HEK293 (cell line): ENCODE data around the gene SMURF2.

ENCODE experiments used
- BCL6B ChIP-seq: fragments of 450-650 bp; formaldehyde crosslinking; IDR thresholded peaks from 2 replicates; pipeline ENCODE4 v1.5.1; 2017; ENCODE audit warnings: missing biosample characterization, missing genetic modification characterization
- IKZF3 ChIP-seq: fragments of 450-650 bp; IDR thresholded peaks from 2 replicates; pipeline ENCODE4 v1.5.0; 2018; ENCODE audit warnings: missing biosample characterization, mild to moderate bottlenecking, missing genetic modification characterization, moderate library complexity
- KLF9 ChIP-seq: fragments of 450-650 bp; formaldehyde crosslinking; IDR thresholded peaks from 2 replicates; pipeline ENCODE4 v1.5.1; 2016; ENCODE audit warnings: missing biosample characterization, missing genetic modification characterization, low read depth
- ZNF266 ChIP-seq: fragments of 450-650 bp; formaldehyde crosslinking; IDR thresholded peaks from 2 replicates; pipeline ENCODE4 v1.5.1; 2016; ENCODE audit warnings: missing biosample characterization, missing genetic modification characterization, low read depth
- ZNF280D ChIP-seq: fragments of 450-650 bp; formaldehyde crosslinking; IDR thresholded peaks from 2 replicates; pipeline ENCODE4 v1.5.1; 2016; ENCODE audit warnings: missing biosample characterization, missing genetic modification characterization
- ZNF394 ChIP-seq: fragments of 450-650 bp; formaldehyde crosslinking; IDR thresholded peaks from 2 replicates; pipeline ENCODE4 v1.5.1; 2016; ENCODE audit warnings: missing biosample characterization, missing genetic modification characterization, mild to moderate bottlenecking, moderate library complexity, borderline replicate concordance
- ZNF513 ChIP-seq: fragments of 450-650 bp; IDR thresholded peaks from 2 replicates; pipeline ENCODE4 v1.5.1; 2018; ENCODE audit warnings: missing biosample characterization, missing genetic modification characterization
- ZNF830 ChIP-seq: fragments of 450-650 bp; IDR thresholded peaks from 2 replicates; pipeline ENCODE4 v1.5.0; 2018; ENCODE audit warnings: missing biosample characterization, missing genetic modification characterization, low read depth, mild to moderate bottlenecking, moderate library complexity
- TF ChIP-seq, protein P1 (sequence below): fragments of 450-650 bp; formaldehyde crosslinking; IDR thresholded peaks from 2 replicates; pipeline ENCODE4 v1.5.1; 2016; ENCODE audit warnings: missing biosample characterization, missing genetic modification characterization
- TF ChIP-seq, protein P2 (sequence below): fragments of 450-650 bp; IDR thresholded peaks from 2 replicates; pipeline ENCODE4 v1.5.1; 2018; ENCODE audit warnings: missing biosample characterization, mild to moderate bottlenecking, missing genetic modification characterization
- TF ChIP-seq, protein P3 (sequence below): fragments of 450-650 bp; formaldehyde crosslinking; IDR thresholded peaks from 2 replicates; pipeline ENCODE4 v1.5.1; 2016; ENCODE audit warnings: missing biosample characterization, missing genetic modification characterization, borderline replicate concordance
- TF ChIP-seq, protein P4 (sequence below): fragments of 450-650 bp; formaldehyde crosslinking; IDR thresholded peaks from 2 replicates; pipeline ENCODE4 v1.5.1; 2016; ENCODE audit warnings: missing biosample characterization, missing genetic modification characterization

GRCh38 chr17:64608571-64608981 lies 53.5 kb downstream of the SMURF2 start:
- TF ChIP-seq, protein P1, sequence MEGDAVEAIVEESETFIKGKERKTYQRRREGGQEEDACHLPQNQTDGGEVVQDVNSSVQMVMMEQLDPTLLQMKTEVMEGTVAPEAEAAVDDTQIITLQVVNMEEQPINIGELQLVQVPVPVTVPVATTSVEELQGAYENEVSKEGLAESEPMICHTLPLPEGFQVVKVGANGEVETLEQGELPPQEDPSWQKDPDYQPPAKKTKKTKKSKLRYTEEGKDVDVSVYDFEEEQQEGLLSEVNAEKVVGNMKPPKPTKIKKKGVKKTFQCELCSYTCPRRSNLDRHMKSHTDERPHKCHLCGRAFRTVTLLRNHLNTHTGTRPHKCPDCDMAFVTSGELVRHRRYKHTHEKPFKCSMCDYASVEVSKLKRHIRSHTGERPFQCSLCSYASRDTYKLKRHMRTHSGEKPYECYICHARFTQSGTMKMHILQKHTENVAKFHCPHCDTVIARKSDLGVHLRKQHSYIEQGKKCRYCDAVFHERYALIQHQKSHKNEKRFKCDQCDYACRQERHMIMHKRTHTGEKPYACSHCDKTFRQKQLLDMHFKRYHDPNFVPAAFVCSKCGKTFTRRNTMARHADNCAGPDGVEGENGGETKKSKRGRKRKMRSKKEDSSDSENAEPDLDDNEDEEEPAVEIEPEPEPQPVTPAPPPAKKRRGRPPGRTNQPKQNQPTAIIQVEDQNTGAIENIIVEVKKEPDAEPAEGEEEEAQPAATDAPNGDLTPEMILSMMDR (tag by site-specific recombination) = no peak
- TF ChIP-seq ZNF830 = no peak
- TF ChIP-seq KLF9 = no peak
- TF ChIP-seq BCL6B = no peak
- TF ChIP-seq ZNF266 = no peak
- no peak for TF ChIP-seq ZNF513 (tag by site-specific recombination)
- no peak for TF ChIP-seq ZNF280D (tag by site-specific recombination)
- no peak for TF ChIP-seq ZNF394
- TF ChIP-seq, protein P2, sequence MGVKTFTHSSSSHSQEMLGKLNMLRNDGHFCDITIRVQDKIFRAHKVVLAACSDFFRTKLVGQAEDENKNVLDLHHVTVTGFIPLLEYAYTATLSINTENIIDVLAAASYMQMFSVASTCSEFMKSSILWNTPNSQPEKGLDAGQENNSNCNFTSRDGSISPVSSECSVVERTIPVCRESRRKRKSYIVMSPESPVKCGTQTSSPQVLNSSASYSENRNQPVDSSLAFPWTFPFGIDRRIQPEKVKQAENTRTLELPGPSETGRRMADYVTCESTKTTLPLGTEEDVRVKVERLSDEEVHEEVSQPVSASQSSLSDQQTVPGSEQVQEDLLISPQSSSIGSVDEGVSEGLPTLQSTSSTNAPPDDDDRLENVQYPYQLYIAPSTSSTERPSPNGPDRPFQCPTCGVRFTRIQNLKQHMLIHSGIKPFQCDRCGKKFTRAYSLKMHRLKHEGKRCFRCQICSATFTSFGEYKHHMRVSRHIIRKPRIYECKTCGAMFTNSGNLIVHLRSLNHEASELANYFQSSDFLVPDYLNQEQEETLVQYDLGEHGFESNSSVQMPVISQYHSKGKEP = no peak
- TF ChIP-seq, protein P3, sequence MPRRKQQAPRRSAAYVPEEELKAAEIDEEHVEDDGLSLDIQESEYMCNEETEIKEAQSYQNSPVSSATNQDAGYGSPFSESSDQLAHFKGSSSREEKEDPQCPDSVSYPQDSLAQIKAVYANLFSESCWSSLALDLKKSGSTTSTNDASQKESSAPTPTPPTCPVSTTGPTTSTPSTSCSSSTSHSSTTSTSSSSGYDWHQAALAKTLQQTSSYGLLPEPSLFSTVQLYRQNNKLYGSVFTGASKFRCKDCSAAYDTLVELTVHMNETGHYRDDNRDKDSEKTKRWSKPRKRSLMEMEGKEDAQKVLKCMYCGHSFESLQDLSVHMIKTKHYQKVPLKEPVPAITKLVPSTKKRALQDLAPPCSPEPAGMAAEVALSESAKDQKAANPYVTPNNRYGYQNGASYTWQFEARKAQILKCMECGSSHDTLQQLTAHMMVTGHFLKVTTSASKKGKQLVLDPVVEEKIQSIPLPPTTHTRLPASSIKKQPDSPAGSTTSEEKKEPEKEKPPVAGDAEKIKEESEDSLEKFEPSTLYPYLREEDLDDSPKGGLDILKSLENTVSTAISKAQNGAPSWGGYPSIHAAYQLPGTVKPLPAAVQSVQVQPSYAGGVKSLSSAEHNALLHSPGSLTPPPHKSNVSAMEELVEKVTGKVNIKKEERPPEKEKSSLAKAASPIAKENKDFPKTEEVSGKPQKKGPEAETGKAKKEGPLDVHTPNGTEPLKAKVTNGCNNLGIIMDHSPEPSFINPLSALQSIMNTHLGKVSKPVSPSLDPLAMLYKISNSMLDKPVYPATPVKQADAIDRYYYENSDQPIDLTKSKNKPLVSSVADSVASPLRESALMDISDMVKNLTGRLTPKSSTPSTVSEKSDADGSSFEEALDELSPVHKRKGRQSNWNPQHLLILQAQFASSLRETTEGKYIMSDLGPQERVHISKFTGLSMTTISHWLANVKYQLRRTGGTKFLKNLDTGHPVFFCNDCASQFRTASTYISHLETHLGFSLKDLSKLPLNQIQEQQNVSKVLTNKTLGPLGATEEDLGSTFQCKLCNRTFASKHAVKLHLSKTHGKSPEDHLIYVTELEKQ (tag by site-specific recombination) = no peak
- TF ChIP-seq, protein P4, sequence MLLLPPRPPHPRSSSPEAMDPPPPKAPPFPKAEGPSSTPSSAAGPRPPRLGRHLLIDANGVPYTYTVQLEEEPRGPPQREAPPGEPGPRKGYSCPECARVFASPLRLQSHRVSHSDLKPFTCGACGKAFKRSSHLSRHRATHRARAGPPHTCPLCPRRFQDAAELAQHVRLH (tag by site-specific recombination) = no peak
- no peak for TF ChIP-seq IKZF3 (tag by site-specific recombination)
